Measurements from ENCODE around the gene CBX6. TPM values are rescaled to one million over a fixed set of nuclear protein-coding genes. Genes with fewer than 3 reads are reported as not detected.

Gene CBX6
- total and polyA plus RNA-seq, 10 of the 15 experiments (the other 5 are each of a cell fraction or from before 2014, with no cell fraction given), result 3.6 to 142 (median 37.4) TPM

GRCh38 chr22:38843201-38843656 lies 28.8 kb downstream of the CBX6 start:
- Histone ChIP-seq H3K79me2 (ENCODE audit: control insufficient read depth, insufficient read depth, low read length) (no peaks in the 10 kb centered on the region), H3K4me3 (no peak overlapping the region), H3K9ac (ENCODE audit: control insufficient read depth, insufficient read depth, low read length) (no peak overlapping the region), H3K36me3 (ENCODE audit: control insufficient read depth in 2 of 2, insufficient read depth in 2 of 2, low read length in 1 of 2) (no peaks in the 10 kb centered on the region), H3K27me3 (replicated peaks in 1 of 2; ENCODE audit: control insufficient read depth in 2 of 2, insufficient read depth in 2 of 2, low read length in 1 of 2) (peaks cover 22 to 27% of the 10 kb centered on the region in 2 experiments), H4K20me1 (ENCODE audit: control insufficient read depth, insufficient read depth) (no peaks in the 10 kb centered on the region), H3K4me1 (ENCODE audit: control insufficient read depth, insufficient read depth, low read length) (no peaks in the 10 kb centered on the region), H3K27ac (ENCODE audit: control insufficient read depth, insufficient read depth) (no peak overlapping the region), H3K9me3 (replicated peaks; ENCODE audit: control insufficient read depth, insufficient read depth, low read length) (no peaks in the 10 kb centered on the region), H2AFZ (ENCODE audit: control insufficient read depth, low read depth, low read length) (no peak overlapping the region), H3K4me2 (ENCODE audit: control insufficient read depth, insufficient read depth) (peak overlapping the region; percentile 30; the same call in 1 of the 2 replicates)
- CTCF ChIA-PET, result no interaction called here
- RAD21 ChIA-PET (ENCODE audit: unreplicated experiment), result interaction anchor here (0.5 kb wide), 1 partner anchor 53 kb away, joined by 3 read pairs; no protein-coding TSS in a partner anchor
- intact Hi-C loops (cut with micrococcal nuclease; ENCODE audit: unreplicated experiment) (no loop called here), in situ Hi-C loops (cut with MboI) (no loop called here)
- POLR2A ChIA-PET, result no interaction called here
- no TSS peak for BruUV-seq (replicated peaks)
- FAIRE-seq, result no peak
- ATAC-seq, result peak; percentile 69
- SMC1A ChIA-PET (ENCODE audit: uncharacterized antibody, unreplicated experiment), result no interaction called here
- no peak for DNase-seq (ENCODE audit: low read depth, low spot score)
- WGBS (ENCODE audit: insufficient coverage, insufficient replicate concordance, low lambda C conversion rate, missing lambda C conversion rate), result 8% methylated on average over 56 of the region's 68 CpGs
- TF ChIP-seq USF2 (IDR thresholded peaks at IDR 0.05; ENCODE audit: borderline replicate concordance, low read depth, low read length) (no peak), NR2C1 (IDR thresholded peaks at IDR 0.05) (no peak), RAD21 (IDR thresholded peaks at IDR 0.05; ENCODE audit: insufficient read depth, low read depth, low read length) (0 out of 2 replicates have a peak, but pooled peaks have one; percentile 7), HDAC6 (IDR thresholded peaks at IDR 0.05; ENCODE audit: unreplicated experiment) (peak; percentile 56), SUZ12 (IDR thresholded peaks at IDR 0.05; ENCODE audit: unreplicated experiment) (peak; percentile 90), NKRF (conservative IDR thresholded peaks at IDR 0.05) (no peak), SMARCA5 (IDR thresholded peaks at IDR 0.05) (no peak), E4F1 (IDR thresholded peaks at IDR 0.05; ENCODE audit: borderline replicate concordance, partially characterized antibody) (no peak), TARDBP (IDR thresholded peaks at IDR 0.05; ENCODE audit: borderline replicate concordance) (no peak), ZBTB33 (IDR thresholded peaks at IDR 0.05) (no peak), SP1 (IDR thresholded peaks at IDR 0.05; ENCODE audit: low read depth, low read length) (no peak), FOXK2 (IDR thresholded peaks at IDR 0.05) (no peak), BACH1 (IDR thresholded peaks at IDR 0.05; ENCODE audit: borderline replicate concordance) (no peak), ELK1 (IDR thresholded peaks at IDR 0.05; ENCODE audit: low read depth, low read length) (no peak)
